K562 (cell line): Measurements from ENCODE around the gene FIZ1. TPM values are rescaled to one million over a fixed set of nuclear protein-coding genes. Genes with fewer than 3 reads are reported as not detected.

Experiments
- ARID3A ChIP-seq: IDR thresholded peaks from 2 replicates; pipeline ENCODE4 v1.6.1; 2012; ENCODE audit warnings: low read depth, low read length, improper control_type of control experiment, borderline replicate concordance
- ARID3B ChIP-seq: fragments of 250-450 bp; sonication (Bioruptor Pico); IDR thresholded peaks from 2 replicates; pipeline ENCODE4 v1.4.0; 2020; ENCODE audit warnings: borderline replicate concordance
- DIDO1 ChIP-seq: fragments of 450-650 bp; IDR thresholded peaks from 2 replicates; pipeline ENCODE4 v1.6.1; 2016; ENCODE audit warnings: low read depth, missing biosample characterization, missing genetic modification characterization
- EGR1 ChIP-seq: fragments of 450-650 bp; conservative IDR thresholded peaks from 2 replicates; pipeline ENCODE4 v1.6.1; 2017; ENCODE audit warnings: mild to moderate bottlenecking
- KDM5B ChIP-seq: fragments of 200-600 bp; sonication (generic); IDR thresholded peaks from 2 replicates; pipeline ENCODE4 v1.6.1; 2012; ENCODE audit warnings: low read depth, mild to moderate bottlenecking, moderate library complexity, low read length, control low read depth, inconsistent platforms; ENCODE audit not compliant: insufficient replicate concordance
- KLF6 ChIP-seq: fragments of 250-450 bp; sonication (Bioruptor Pico); IDR thresholded peaks from 2 replicates; pipeline ENCODE4 v1.4.0; 2020; ENCODE audit warnings: mild to moderate bottlenecking, moderate library complexity, borderline replicate concordance
- MED1 ChIP-seq: sonication (generic); formaldehyde crosslinking; IDR thresholded peaks from 2 replicates; pipeline ENCODE4 v1.8.1; 2023; ENCODE audit warnings: missing genetic modification reagents, borderline replicate concordance
- MEIS2 ChIP-seq: fragments of 450-650 bp; IDR thresholded peaks from 2 replicates; pipeline ENCODE4 v1.6.1; 2014; ENCODE audit warnings: mild to moderate bottlenecking; ENCODE audit not compliant: partially characterized antibody
- MTF1 ChIP-seq: fragments of 250-450 bp; sonication (Bioruptor Pico); IDR thresholded peaks from 2 replicates; pipeline ENCODE4 v1.9.0; 2021; ENCODE audit warnings: moderate library complexity, mild to moderate bottlenecking, inconsistent platforms, borderline replicate concordance
- POLR3G ChIP-seq: IDR thresholded peaks from 2 replicates; pipeline ENCODE4 v1.6.1; 2011; ENCODE audit not compliant: insufficient read length, insufficient replicate concordance; ENCODE audit errors: extremely low read depth
- PURB ChIP-seq: sonication (generic); formaldehyde crosslinking; IDR thresholded peaks from 2 replicates; pipeline ENCODE4 v1.9.0; 2021; ENCODE audit warnings: low read depth, mild to moderate bottlenecking, missing genetic modification reagents
- ZBED1 ChIP-seq: IDR thresholded peaks from 2 replicates; pipeline ENCODE4 v1.6.1; 2014
- ZBTB9 ChIP-seq: fragments of 450-650 bp; formaldehyde crosslinking; IDR thresholded peaks from 2 replicates; pipeline ENCODE4 v1.4.0; 2020; ENCODE audit warnings: mild to moderate bottlenecking, moderate library complexity
- polyA plus RNA-seq, 8 experiments: library from polyadenylated mRNA; depleted of rRNA in 4 of 8; stranded (reverse) in 5 of 8; unstranded in 3 of 8; fragments of >200 nt; fragmentation: Nextera tagmentation in 2 of 8; fragmentation: Illumina TruSeq in 1 of 8; extraction: Ambion mirVana in 2 of 8; extraction: Trizol in 1 of 8; gene quantifications; 2 replicates each; pipeline versions ENCODE4 v1.2.1 to v1.2.3, GENCODE V29; 2011 to 2014; ENCODE audit warnings: inconsistent platforms in 1 of 8, missing spikeins in 1 of 8
- total RNA-seq, 7 experiments: library from RNA; depleted of rRNA in 6 of 7; stranded (reverse); fragments of >200 nt in 6 of 7; fragmentation: Illumina TruSeq in 2 of 7; extraction: Trizol in 2 of 7; gene quantifications; 2 replicates each; pipeline versions ENCODE4 v1.2.1 to v1.2.3, GENCODE V29; 2011 to 2021; ENCODE audit warnings: low replicate concordance in 1 of 7
- TF ChIP-seq, protein P1 (sequence below): IDR thresholded peaks from 2 replicates; pipeline ENCODE4 v1.6.1; 2011; ENCODE audit warnings: borderline replicate concordance, low read depth, mild to moderate bottlenecking, moderate library complexity, low read length; ENCODE audit not compliant: insufficient read depth, poor library complexity, severe bottlenecking
- TF ChIP-seq, protein P2 (sequence below): sonication (generic); formaldehyde crosslinking; IDR thresholded peaks from 2 replicates; pipeline ENCODE4 v1.8.1; 2023; ENCODE audit warnings: mild to moderate bottlenecking, missing genetic modification reagents
- TF ChIP-seq, protein P3 (sequence below): fragments of 250-450 bp; sonication (Bioruptor Pico); IDR thresholded peaks from 2 replicates; pipeline ENCODE4 v1.8.0; 2022; ENCODE audit warnings: inconsistent platforms

Gene FIZ1
- total and polyA plus RNA-seq, 9 of the 15 experiments (the other 6 are each of a cell fraction or from before 2014, with no cell fraction given) = 0.79 to 17.5 (median 5.5) TPM

DNA sequence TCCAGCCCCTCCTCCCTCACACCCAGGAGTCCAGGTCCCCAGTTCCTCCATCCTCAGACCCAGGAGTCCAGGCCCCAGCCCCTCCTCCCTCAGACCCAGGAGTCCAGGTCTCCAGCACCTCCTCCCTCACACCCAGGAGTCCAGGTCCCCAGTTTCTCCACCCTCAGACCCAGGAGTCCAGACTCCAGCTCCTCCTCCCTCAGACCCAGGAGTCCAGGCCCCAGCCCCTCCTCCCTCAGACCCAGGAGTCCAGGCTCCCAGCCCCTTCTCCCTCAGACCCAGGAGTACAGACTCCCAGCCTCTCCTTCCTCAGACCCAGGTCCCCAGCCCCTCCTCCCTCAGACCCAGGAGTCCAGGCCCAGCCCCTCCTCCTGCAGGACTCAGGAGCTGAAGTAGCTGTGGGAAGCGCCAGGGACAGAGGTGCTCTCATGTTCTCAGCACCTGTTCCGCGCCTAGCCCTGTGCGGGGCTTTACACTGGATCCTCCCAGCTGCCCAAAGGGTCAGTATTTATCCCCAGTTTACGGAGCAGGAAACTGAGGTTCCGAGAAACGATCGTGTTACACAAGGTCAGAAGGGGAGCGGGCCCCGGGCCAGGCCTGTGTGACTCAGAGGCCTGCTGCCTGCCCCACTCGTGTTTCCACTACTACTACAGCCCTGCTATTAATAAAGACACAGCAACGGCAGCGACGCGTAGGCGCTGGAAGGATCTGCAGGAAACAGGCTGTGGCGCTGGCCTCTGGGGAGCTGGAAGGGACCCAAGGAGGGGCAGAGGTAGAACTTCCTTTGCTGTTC lies 52.3 kb downstream of the FIZ1 start (continued):
- TF ChIP-seq ARID3A (no peak), PURB (no peak), KLF6 (no peak), EGR1 (peak; percentile 53), MEIS2 (no peak), ZBTB9 (no peak), MTF1 (CRISPR knock-in tag) (no peak), POLR3G (no peak), KDM5B (peak; percentile 44), DIDO1 (tag) (no peak), MED1 (CRISPR knock-in tag) (no peak), ZBED1 (no peak), ARID3B (no peak)
- TF ChIP-seq, protein P1, sequence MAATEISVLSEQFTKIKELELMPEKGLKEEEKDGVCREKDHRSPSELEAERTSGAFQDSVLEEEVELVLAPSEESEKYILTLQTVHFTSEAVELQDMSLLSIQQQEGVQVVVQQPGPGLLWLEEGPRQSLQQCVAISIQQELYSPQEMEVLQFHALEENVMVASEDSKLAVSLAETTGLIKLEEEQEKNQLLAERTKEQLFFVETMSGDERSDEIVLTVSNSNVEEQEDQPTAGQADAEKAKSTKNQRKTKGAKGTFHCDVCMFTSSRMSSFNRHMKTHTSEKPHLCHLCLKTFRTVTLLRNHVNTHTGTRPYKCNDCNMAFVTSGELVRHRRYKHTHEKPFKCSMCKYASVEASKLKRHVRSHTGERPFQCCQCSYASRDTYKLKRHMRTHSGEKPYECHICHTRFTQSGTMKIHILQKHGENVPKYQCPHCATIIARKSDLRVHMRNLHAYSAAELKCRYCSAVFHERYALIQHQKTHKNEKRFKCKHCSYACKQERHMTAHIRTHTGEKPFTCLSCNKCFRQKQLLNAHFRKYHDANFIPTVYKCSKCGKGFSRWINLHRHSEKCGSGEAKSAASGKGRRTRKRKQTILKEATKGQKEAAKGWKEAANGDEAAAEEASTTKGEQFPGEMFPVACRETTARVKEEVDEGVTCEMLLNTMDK = no peak
- TF ChIP-seq, protein P2, sequence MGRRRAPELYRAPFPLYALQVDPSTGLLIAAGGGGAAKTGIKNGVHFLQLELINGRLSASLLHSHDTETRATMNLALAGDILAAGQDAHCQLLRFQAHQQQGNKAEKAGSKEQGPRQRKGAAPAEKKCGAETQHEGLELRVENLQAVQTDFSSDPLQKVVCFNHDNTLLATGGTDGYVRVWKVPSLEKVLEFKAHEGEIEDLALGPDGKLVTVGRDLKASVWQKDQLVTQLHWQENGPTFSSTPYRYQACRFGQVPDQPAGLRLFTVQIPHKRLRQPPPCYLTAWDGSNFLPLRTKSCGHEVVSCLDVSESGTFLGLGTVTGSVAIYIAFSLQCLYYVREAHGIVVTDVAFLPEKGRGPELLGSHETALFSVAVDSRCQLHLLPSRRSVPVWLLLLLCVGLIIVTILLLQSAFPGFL (CRISPR knock-in tag) = no peak
- TF ChIP-seq, protein P3, sequence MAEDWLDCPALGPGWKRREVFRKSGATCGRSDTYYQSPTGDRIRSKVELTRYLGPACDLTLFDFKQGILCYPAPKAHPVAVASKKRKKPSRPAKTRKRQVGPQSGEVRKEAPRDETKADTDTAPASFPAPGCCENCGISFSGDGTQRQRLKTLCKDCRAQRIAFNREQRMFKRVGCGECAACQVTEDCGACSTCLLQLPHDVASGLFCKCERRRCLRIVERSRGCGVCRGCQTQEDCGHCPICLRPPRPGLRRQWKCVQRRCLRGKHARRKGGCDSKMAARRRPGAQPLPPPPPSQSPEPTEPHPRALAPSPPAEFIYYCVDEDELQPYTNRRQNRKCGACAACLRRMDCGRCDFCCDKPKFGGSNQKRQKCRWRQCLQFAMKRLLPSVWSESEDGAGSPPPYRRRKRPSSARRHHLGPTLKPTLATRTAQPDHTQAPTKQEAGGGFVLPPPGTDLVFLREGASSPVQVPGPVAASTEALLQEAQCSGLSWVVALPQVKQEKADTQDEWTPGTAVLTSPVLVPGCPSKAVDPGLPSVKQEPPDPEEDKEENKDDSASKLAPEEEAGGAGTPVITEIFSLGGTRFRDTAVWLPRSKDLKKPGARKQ (CRISPR knock-in tag) = no peak
